ENCODE results near the gene VIM.
"Not testable (repeated sequence)": the region's sequence is repeated elsewhere in the genome, so short reads cannot be mapped to it uniquely, and the experiment has no call there.

Gene VIM

DNA sequence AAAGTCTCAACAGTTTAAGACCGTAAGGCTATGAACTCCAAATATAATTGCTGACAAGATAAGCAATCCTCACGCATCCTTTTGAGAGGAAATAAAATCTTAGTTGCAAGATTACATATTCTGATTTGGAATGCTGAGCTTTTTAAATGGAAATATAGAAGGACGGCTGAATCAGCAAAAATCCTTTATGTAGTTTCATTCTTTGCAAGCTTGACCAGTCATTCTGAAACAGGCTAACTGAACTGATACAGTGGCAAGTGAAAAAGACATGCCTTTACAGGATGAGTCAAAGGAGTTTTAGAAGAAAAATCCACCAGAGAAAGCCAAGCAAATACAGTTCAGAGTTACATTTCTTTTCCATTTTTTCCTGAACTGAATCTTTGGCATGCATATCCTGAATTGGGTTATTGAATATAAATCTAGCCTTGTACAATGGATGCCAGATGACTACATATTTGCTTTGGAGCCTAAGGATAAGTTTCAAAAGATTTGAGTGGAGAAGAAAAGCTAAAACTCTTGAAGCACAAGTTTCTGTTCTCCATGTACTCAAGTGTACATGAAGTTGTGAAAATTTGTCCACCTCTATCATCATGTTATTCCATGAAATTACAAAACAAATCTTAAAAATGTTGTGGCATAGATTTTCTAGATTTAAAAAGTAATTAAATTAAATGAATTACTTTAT, 4.4 kb downstream of the VIM start:
- no peak for DNase-seq (ENCODE audit: low read depth in 2 of 2, low spot score in 1 of 2)

- DNase-seq (ENCODE audit: low read depth in 2 of 2, low spot score in 1 of 2): no peak
Observed at GRCh38 chr10:17233286-17233991, 5.4 kb downstream of the VIM start.

GRCh38 chr10:17234431-17234945, 6.4 kb downstream of the VIM start:
- DNase-seq (ENCODE audit: low read depth in 2 of 2, low spot score in 1 of 2): no peak

DNA sequence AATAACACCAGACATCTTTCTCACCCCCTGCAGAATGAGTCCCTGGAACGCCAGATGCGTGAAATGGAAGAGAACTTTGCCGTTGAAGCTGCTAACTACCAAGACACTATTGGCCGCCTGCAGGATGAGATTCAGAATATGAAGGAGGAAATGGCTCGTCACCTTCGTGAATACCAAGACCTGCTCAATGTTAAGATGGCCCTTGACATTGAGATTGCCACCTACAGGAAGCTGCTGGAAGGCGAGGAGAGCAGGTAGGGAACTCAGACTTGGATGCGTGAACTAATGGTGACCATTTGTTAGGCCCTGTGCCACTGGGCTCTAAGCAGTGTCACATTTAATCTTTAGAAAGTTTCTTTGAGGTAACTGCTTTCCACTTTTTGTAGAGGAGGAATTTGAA, 7.1 kb downstream of the VIM start:
- no peak for DNase-seq (ENCODE audit: low read depth in 2 of 2, low spot score in 1 of 2)

DNA sequence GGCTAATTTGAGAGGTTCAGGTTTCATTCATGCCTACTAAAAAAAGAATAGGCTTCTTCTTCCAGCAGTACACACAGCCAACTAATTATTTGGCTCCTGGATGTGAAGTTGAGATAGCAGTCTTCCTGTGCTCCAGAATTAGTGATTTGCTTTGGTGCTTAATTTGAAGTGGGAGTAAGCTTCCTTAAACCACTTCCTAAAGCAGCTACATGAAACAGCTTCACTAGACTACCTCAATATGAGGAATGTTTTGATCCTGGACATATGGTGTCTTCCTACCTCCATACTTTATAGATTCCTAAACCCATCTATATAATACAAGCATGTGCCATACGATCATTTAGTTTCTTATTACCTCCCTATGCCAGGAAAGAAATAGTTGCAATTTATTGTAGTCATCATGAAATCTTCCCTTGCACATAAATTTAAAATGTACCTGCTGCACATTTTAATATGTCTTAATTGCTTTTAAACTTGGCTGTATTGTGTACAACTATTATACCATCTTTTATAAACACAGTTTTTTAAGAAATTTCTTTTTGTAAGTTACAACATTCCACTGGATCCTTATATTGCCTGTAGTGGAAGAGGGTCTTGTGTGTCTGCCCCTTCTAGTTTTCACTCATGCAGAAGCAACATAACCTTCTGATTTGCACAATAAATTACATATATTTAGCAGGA, 8.6 kb downstream of the VIM start:
- no peak for DNase-seq (ENCODE audit: low read depth in 2 of 2, low spot score in 1 of 2)

GRCh38 chr10:17237149-17237527, 9.1 kb downstream of the VIM start:
- no peak for DNase-seq (ENCODE audit: low read depth in 2 of 2, low spot score in 1 of 2)

DNA sequence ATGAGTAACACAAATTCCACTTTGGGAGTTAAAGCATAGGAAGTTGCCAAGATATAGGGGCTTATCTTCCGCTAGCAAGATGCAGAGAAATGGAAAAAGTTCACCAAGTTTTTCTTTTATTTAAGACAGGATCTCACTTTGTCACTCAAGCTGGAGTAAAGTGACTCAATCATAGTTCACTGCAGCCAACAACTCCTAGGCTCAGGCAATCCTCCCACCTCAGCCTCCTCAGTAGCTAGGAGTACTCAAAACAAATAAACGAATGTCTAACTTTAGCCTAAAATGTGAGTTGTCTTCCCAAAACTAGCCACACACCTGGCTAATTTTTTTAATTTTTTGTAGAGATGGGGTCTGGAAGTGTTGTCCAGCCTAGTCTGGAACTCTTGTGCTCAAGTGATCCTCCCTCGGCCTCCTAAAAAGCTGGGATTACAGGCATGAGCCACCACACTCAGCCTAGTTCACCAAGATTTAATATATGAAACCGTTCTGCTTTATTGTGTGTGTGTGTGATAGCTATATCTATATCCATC, 9.9 kb downstream of the VIM start:
- no peak for DNase-seq (ENCODE audit: low read depth in 2 of 2, low spot score in 1 of 2)

- no peak for DNase-seq (ENCODE audit: low read depth in 2 of 2, low spot score in 1 of 2)
Observed at GRCh38 chr10:17238445-17239291, 10.6 kb downstream of the VIM start.

- DNase-seq (ENCODE audit: low read depth in 2 of 2, low spot score in 1 of 2): no peak
Observed at GRCh38 chr10:17239345-17240085, 11.5 kb downstream of the VIM start.

DNA sequence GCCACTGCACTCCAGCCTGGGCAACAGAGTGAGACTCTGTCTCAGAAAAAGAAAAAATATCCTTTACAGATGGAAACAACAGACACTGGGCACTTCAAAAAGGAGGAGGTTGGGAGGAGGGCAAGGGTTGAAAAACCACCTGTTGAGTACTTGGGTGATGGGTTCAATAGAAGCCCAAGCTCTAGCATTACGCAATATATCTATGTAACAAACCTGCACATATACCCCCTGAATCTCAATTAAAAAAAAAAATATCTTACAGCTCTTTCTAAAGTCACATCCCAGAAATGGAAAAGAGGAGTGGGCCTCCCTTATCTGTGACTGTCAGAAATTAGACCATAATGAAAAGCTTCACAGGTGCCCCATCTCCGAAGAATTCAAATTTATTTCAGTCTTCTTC, 12.1 kb downstream of the VIM start:
- DNase-seq (ENCODE audit: low read depth in 2 of 2, low spot score in 1 of 2): no peak

DNA sequence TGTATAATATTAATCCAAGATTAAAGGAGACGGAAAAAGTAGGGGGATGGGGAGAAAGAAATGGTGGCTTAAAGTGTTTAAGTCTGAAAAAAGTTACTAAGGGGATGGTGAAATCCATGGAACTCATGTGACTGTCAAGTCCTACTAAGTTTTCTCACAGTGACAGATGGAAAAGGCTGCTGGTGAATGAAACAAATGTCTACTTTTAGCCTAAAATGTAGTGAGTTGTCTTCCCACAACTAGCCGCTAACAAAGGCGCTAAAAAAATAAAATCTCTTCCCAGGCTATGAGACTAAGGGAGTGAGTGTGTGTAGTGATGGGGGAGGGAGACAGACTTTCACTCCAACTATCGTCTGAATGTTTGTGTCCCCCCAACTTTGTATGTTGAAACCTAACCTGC, 12.6 kb downstream of the VIM start:
- DNase-seq (ENCODE audit: low read depth in 2 of 2, low spot score in 1 of 2): no peak

DNA sequence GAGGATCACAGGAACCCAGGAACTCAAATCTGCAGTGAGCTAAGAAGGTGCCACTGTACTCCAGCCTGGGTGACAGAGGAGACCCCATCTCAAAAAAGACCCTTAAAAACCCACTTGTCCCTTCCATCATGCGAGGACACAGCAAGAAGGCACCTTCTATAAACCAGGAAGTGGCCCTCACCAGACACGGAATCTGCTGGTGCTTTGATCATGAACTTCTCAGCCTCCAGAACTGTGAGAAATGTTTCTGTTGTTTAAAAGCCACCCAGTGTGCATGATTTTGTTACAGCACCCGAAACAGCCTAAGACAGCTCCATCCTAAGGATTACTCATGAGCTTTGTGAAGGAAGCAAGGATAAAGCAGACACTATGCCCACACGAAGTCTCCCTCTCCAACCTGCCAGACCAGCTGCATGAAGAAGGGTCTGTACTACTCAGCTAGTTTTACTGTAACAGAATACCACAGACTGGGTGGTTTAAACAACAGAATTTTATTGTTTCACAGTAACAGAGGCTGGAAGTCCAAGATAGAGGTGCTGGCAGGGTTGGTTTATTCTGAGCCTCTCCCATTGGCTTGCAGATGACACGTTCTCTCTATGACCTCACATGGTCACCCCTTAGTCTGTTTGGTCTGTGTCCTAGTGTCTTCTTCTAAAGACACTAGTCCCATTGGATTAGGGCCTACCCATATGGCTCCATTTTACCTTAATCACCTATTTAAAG, 13.7 kb downstream of the VIM start:
- no peak for DNase-seq (ENCODE audit: low read depth in 2 of 2, low spot score in 1 of 2)

GRCh38 chr10:17244700-17245365, 16.8 kb downstream of the VIM start:
- DNase-seq (ENCODE audit: low read depth in 2 of 2, low spot score in 1 of 2): no peak

- no peak for DNase-seq (ENCODE audit: low read depth in 2 of 2, low spot score in 1 of 2)
Observed at GRCh38 chr10:17247210-17247609, 19.2 kb downstream of the VIM start.

DNA sequence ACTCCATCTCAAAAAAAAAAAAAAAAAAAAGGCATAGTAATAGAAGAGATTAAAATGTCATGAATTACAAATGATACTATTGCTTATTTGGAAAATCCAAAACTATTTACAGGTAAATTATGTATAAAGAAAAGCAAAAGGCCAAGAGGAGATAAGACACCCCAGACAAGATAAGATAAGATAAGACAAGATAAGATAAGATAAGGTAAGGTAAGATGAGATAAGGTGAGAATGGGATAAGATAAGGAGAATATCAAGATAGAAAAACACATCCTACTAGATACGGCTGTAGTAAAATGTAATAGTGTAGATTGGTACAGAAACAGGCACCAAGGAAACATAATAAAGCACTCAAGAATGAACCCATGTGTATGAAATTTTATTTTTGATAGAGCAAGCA, 20.9 kb downstream of the VIM start:
- DNase-seq (ENCODE audit: low read depth in 2 of 2, low spot score in 1 of 2): no peak

GRCh38 chr10:17249820-17250219, 21.8 kb downstream of the VIM start:
- no peak for DNase-seq (ENCODE audit: low read depth in 2 of 2, low spot score in 1 of 2)

- no peak for DNase-seq (ENCODE audit: low read depth in 2 of 2, low spot score in 1 of 2)
Observed at GRCh38 chr10:17250736-17251135, 22.7 kb downstream of the VIM start.

DNA sequence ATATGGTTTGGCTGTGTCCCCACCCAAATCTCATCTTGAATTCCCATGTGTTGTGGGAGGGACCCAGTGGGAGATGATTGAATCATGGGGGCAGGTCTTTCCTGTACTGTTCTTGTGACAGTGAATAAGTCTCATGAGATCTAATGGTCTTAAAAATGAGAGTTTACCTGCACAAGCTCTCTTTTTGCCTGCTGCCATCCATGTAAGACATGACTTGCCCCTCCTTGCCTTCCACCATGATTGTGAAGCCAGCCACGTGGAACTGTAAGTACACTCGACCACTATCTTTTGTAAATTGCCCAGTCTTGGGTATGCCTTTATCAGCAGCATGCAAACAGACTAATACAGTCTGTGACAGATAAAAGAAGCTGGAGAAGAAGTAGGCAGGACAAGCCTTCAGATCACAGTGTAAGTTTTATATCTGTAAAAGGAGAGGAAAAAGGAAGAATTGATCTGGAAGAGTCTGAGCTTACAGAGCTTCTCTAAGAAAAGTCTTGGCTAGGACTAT, 26.6 kb downstream of the VIM start:
- not testable (repeated sequence) for DNase-seq (ENCODE audit: low read depth in 2 of 2, low spot score in 1 of 2)

- no peak for DNase-seq (ENCODE audit: low read depth in 2 of 2, low spot score in 1 of 2)
Observed at GRCh38 chr10:17255512-17255911, 27.5 kb downstream of the VIM start.

Measured in stimulated activated CD8-positive, alpha-beta memory T cell treated with anti-CD3 and anti-CD28 coated beads, Interleukin-4, amount 100 ng/mL, for 4 hours (primary cell).